Measurements from ENCODE around the gene SLC25A19.

DNA sequence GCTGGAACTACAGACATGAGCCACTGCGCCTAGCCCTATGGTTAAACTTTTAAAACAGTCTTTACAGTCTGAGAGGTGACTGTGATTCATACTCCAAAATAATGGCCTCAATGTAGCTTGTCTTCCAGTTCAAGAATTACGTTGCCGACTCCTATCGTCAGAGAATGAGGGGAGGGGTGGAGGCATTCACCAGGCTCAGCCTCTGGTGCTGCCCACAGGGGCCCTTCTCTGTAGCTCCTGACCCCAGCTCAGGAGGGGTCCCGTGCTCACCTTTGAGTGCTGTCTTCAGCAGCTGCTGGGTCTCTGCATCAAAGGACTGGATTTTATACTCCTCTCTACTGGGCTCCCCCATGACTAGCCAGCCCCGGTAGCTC, 19.4 kb downstream of the SLC25A19 start:
- TF ChIP-seq CTCF (IDR thresholded peaks at IDR 0.05), result no peak
- no peak for TF ChIP-seq EP300 (IDR thresholded peaks at IDR 0.05)
- no peak for TF ChIP-seq POLR2A (IDR thresholded peaks at IDR 0.05)

Measured in upper lobe of left lung (tissue), 4 donors.